Body of pancreas (tissue), 4 donors: ENCODE data around the gene ART4.

Source experiments
- CTCF ChIP-seq, 7 experiments: fragments of 450-650 bp in 4 of 7; fragments of 200-600 bp in 3 of 7; sonication (generic) in 3 of 7; IDR thresholded peaks; one replicate each; pipeline ENCODE4 v1.5.1; 2016 to 2019; ENCODE audit warnings: antibody characterized with exemption in 7 of 7
- POLR2A ChIP-seq, 3 donors: fragments of 450-650 bp; IDR thresholded peaks; one replicate each; pipeline ENCODE4 v1.6.1; 2016; ENCODE audit warnings: antibody characterized with exemption in 3 of 3, mild to moderate bottlenecking in 2 of 3

DNA sequence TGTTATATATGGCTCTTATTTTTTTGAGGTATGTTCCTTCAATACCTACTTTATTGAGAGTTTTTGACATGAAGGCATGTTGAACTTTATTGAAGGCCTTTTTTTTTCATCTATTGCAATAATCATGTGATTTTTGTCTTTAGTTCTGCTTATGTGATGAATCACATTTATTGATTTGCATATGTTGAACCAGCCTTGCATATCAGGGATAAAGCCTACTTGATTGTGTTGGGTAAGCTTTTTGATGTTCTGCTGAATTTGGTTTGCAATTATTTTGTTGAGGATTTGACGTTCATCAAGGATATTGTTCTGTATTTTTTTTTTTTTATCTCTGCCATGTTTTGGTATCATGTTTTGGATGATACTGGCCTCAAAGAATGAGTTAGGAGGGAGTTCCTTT is 15.2 kb upstream of the ART4 start:
- TF ChIP-seq CTCF (IDR thresholded peaks at IDR 0.05) (no peak), POLR2A (IDR thresholded peaks at IDR 0.05) (no peak)
